Esophagus squamous epithelium (tissue), 5 donors: Measurements from ENCODE around the gene GANAB. TPM values are rescaled to one million over a fixed set of nuclear protein-coding genes. Genes with fewer than 3 reads are reported as not detected.

Source experiments
- DNase-seq: peaks from one replicate; lab custom pipeline; 2025; lab: John Stamatoyannopoulos, UW
- H3K27ac ChIP-seq, 4 donors: fragments of 200-600 bp; sonication (generic); one replicate each; pipeline ENCODE4 v1.5.1; 2016 to 2019; ENCODE audit warnings: mild to moderate bottlenecking in 1 of 4
- H3K27me3 ChIP-seq, 4 donors: fragments of 200-600 bp; sonication (generic); 1 replicate in 3 of 4; 2 replicates in 1 of 4; pipeline versions ENCODE4 v1.5.1 to v1.6.0; 2017 to 2021; ENCODE audit warnings: antibody characterized with exemption in 1 of 4
- H3K36me3 ChIP-seq, 3 donors: fragments of 200-600 bp; sonication (generic); one replicate each; pipeline ENCODE4 v1.5.1; 2016 to 2019
- H3K4me1 ChIP-seq, 3 donors: fragments of 200-600 bp; sonication (generic); one replicate each; pipeline ENCODE4 v1.5.1; 2017 to 2019
- H3K4me3 ChIP-seq, 4 donors: fragments of 200-600 bp; sonication (generic); 1 replicate in 3 of 4; 2 replicates in 1 of 4; pipeline ENCODE4 v1.5.1; 2016 to 2019; ENCODE audit warnings: mild to moderate bottlenecking in 2 of 4, moderate library complexity in 1 of 4
- H3K9me3 ChIP-seq, 3 donors: fragments of 200-600 bp; sonication (generic); one replicate each; pipeline ENCODE4 v1.5.1; 2016 to 2019
- POLR2A ChIP-seq, 4 donors: fragments of 450-650 bp; IDR thresholded peaks; one replicate each; pipeline ENCODE4 v1.6.1; 2017; ENCODE audit warnings: antibody characterized with exemption in 4 of 4, mild to moderate bottlenecking in 4 of 4, moderate library complexity in 3 of 4
- WGBS, 2 donors: methylation state at CpG; one replicate each; pipeline ENCODE4 v1.1.5; 2018; 5-methylcytosine and 5-hydroxymethylcytosine counted together
- intact Hi-C: fragments of 100-400 bp; cut with DNase I; formaldehyde crosslinking; loops from one replicate; pipeline ENCODE4 v1.15.0; 2022
- total RNA-seq, 4 donors: library from RNA; depleted of rRNA; stranded (reverse); fragments of >200 nt; gene quantifications; one replicate each; pipeline ENCODE4 v1.1.0, GENCODE V29; 2016
- TF ChIP-seq, protein P1 (sequence below), 6 experiments: fragments of 450-650 bp in 4 of 6; fragments of 200-600 bp in 2 of 6; sonication (generic) in 2 of 6; IDR thresholded peaks; one replicate each; pipeline ENCODE4 v1.5.1; 2016 to 2019; ENCODE audit warnings: antibody characterized with exemption in 6 of 6, mild to moderate bottlenecking in 4 of 6, moderate library complexity in 4 of 6
- donor health status: DM: yes; HTN: yes; CAD: no.

GANAB gene
- total RNA-seq, 4 donors from 2014 or later = 90.8 to 97.2 (median 95.0) TPM

DNA sequence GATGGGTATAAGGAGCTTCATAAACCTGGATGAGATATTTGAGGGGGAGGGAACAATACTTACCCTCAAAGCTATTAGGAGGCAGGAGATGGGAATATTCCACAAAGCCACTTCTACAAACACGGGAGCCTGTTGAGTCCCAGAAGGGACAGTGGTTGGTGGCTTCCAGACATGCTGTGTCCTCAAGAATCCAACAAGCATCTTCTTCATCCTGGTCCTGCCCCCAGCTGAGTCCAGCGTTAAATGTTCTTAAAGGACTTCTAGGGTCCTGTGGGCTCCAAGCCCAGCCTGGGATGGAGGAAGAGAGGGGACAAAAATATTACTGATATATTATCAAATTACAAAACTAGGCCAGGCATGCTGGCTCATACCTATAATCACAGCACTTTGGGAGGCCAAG lies 21.0 kb upstream of the GANAB start:
- Histone ChIP-seq H3K27me3 (no peaks in the 10 kb centered on the region), H3K36me3 (peaks cover 0 to 28% (median 5%) of the 10 kb centered on the region in 3 donors), H3K4me1 (peaks cover 23 to 72% (median 41%) of the 10 kb centered on the region in 3 donors), H3K9me3 (no peaks in the 10 kb centered on the region), H3K4me3 (no peak overlapping the region), H3K27ac (no peak overlapping the region)
- TF ChIP-seq, protein P1, sequence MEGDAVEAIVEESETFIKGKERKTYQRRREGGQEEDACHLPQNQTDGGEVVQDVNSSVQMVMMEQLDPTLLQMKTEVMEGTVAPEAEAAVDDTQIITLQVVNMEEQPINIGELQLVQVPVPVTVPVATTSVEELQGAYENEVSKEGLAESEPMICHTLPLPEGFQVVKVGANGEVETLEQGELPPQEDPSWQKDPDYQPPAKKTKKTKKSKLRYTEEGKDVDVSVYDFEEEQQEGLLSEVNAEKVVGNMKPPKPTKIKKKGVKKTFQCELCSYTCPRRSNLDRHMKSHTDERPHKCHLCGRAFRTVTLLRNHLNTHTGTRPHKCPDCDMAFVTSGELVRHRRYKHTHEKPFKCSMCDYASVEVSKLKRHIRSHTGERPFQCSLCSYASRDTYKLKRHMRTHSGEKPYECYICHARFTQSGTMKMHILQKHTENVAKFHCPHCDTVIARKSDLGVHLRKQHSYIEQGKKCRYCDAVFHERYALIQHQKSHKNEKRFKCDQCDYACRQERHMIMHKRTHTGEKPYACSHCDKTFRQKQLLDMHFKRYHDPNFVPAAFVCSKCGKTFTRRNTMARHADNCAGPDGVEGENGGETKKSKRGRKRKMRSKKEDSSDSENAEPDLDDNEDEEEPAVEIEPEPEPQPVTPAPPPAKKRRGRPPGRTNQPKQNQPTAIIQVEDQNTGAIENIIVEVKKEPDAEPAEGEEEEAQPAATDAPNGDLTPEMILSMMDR (IDR thresholded peaks at IDR 0.05) = no peak
- no peak for TF ChIP-seq POLR2A (IDR thresholded peaks at IDR 0.05)
- WGBS, 2 donors = 70 to 83% methylated on average over 1 to 2 of the region's 2 CpGs
- DNase-seq = no peak
- intact Hi-C loops = no loop called here

DNA sequence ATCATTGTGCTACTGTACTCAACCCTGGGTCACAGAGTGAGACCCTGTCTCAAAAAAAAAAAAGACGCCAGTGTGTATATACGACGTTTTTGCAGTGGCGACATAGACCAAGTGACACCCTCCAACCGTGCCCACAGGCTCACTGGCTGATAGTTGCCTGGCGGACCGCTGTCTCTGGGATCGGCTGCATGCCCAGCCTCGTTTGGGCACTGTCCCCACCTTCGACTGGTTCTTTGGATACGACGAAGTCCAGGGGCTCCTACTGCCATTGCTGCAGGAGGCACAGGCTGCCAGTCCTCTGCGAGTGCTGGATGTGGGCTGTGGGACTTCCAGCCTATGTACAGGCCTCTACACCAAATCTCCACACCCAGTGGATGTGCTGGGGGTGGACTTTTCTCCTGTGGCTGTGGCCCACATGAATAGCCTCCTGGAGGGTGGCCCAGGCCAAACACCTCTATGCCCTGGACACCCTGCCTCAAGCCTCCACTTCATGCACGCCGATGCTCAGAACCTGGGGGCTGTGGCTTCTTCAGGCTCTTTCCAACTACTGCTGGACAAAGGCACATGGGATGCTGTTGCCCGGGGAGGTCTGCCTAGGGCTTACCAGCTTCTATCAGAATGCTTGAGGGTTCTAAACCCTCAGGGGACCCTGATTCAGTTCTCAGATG lies 20.0 kb upstream of the GANAB start:
- TF ChIP-seq, protein P1 (IDR thresholded peaks at IDR 0.05) = no peak
- no peak for TF ChIP-seq POLR2A (IDR thresholded peaks at IDR 0.05)
- H3K4me1 ChIP-seq = peaks cover 20 to 65% (median 40%) of the 10 kb centered on the region in 3 donors
- peak overlapping the region; percentile 78 to 94 (median 83) for H3K4me3 ChIP-seq
- H3K36me3 ChIP-seq = peaks cover 0 to 38% (median 10%) of the 10 kb centered on the region in 3 donors
- DNase-seq = no peak
- 26 to 43% methylated on average over 7 to 14 of the region's 16 CpGs for WGBS, 2 donors
- peak overlapping the region; percentile 91 to 97 (median 95) for H3K27ac ChIP-seq
- intact Hi-C loops = no loop called here
- no peaks in the 10 kb centered on the region for H3K27me3 ChIP-seq
- no peaks in the 10 kb centered on the region for H3K9me3 ChIP-seq

DNA sequence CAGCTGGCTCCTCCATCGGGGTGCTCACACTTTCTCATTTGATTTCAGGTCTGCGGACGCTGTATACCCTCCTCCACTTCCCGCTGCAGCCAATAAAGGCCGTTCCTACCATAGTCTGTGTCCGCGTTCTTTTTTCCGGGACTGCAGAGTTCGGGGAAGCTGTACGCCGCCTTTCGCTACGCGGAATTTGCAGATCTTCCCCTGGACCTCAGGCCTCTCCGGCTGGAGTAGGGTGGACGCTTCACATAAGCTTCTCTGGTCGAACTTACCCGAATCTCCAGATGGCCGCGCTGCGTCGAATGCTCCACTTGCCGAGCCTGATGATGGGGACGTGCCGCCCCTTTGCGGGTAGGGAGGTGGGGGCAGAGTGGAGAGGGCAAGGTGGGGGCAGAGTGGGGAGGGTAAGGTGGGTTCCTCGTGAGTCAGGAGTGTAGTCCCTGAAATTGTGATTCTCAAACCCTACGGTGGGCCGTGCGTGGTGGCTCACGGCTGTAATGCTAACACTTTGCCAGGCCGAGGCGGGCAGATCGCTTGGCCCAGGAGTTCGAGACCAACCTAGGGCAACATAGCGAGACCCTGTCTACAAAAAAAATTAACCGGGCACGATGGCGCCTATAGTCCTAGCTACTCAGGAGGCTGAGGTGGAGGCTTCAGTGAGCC lies 19.3 kb upstream of the GANAB start:
- H3K36me3 ChIP-seq = peaks cover 0 to 44% (median 10%) of the 10 kb centered on the region in 3 donors
- intact Hi-C loops = no loop called here
- peaks cover 17 to 61% (median 38%) of the 10 kb centered on the region in 3 donors for H3K4me1 ChIP-seq
- TF ChIP-seq, protein P1 (IDR thresholded peaks at IDR 0.05) = no peak
- TF ChIP-seq POLR2A (IDR thresholded peaks at IDR 0.05) = no peak
- no peaks in the 10 kb centered on the region for H3K27me3 ChIP-seq
- WGBS, 2 donors = 3% methylated on average over 24 to 33 of the region's 39 CpGs
- DNase-seq = no peak
- H3K9me3 ChIP-seq = no peaks in the 10 kb centered on the region
- H3K4me3 ChIP-seq = peak overlapping the region; percentile 78 to 94 (median 83)
- H3K27ac ChIP-seq = peak overlapping the region; percentile 91 to 97 (median 95)

DNA sequence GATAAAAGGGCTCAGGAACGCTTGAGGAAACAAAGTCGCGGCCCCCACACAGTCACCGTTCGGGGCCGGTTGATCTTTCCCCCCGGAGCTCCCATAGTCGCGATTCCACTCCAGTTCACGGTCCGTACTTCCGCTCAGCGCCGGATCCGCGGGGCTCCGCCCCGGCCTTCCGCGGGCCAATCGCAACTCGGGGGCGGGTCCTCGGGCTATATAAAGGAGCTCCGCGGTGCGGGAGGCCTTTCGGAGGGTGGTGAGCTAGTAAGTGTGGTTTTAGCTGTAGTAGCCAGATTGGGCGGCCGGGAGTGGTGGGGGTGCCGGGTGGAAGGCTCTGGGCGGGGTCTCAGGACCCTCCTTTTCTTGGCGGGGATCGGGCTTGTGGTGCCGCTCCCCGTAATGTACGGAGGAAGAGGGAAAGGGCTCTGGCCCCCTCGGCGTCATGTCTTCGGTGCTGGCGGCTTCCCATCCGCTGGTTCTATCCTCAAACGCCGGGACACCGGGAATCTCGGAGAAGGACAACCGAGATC lies 18.7 kb upstream of the GANAB start, which contains the start of the genes C11orf98 and CSKMT:
C11orf98 (minus strand) TSS at position 136 of the 524 bp plus-strand sequence; CDS start at position 95, 41 bp downstream.
CSKMT (plus strand) TSS at position 238 of the 524 bp plus-strand sequence. CDS start 568 bp downstream, outside the sequence.
- no peaks in the 10 kb centered on the region for H3K9me3 ChIP-seq
- peak; percentile 68 for DNase-seq
- TF ChIP-seq POLR2A (IDR thresholded peaks at IDR 0.05) = peak in 3 of 4 donors; percentile 66 to 99 (median 96)
- TF ChIP-seq, protein P1 (IDR thresholded peaks at IDR 0.05) = peak in 2 of 6 experiments; percentile 9
- peaks cover 0 to 44% (median 10%) of the 10 kb centered on the region in 3 donors for H3K36me3 ChIP-seq
- peak within 1 kb of the TSS; percentile 91 to 97 (median 95) for H3K27ac ChIP-seq
- H3K4me1 ChIP-seq = peaks cover 17 to 55% (median 34%) of the 10 kb centered on the region in 3 donors
- whole genome bisulfite sequencing, 2 donors = 0% methylated on average over 9 to 11 of the region's 47 CpGs
- intact Hi-C loops = no loop called here
- no peaks in the 10 kb centered on the region for H3K27me3 ChIP-seq
- H3K4me3 ChIP-seq = peak within 1 kb of the TSS; percentile 78 to 94 (median 83)
